SKM-1 treated with dmso at 0.1 percent for 144 hours (cell line): ENCODE data around the gene TMEM178A.
"Not testable (repeated sequence)": the region's sequence is repeated elsewhere in the genome, so short reads cannot be mapped to it uniquely, and the experiment has no call there.

ENCODE experiments used
- DNase-seq: peaks from one replicate; lab custom pipeline; 2025; ENCODE audit not compliant: unreplicated experiment; lab: John Stamatoyannopoulos, UW

Gene TMEM178A

GRCh38 chr2:39647104-39647765 lies 18.5 kb upstream of the TMEM178A start:
- DNase-seq: no peak

GRCh38 chr2:39648580-39648979 lies 17.1 kb upstream of the TMEM178A start:
- no peak for DNase-seq

GRCh38 chr2:39649511-39649910 lies 16.2 kb upstream of the TMEM178A start:
- DNase-seq: no peak

- DNase-seq: no peak
Measured at GRCh38 chr2:39650468-39650867, 15.2 kb upstream of the TMEM178A start.

- DNase-seq: not testable (repeated sequence)
Measured at GRCh38 chr2:39656215-39656614, 9.5 kb upstream of the TMEM178A start.

- DNase-seq: no peak
Measured at GRCh38 chr2:39657287-39657937, 8.3 kb upstream of the TMEM178A start.

- DNase-seq: no peak
Measured at GRCh38 chr2:39658371-39658770, 7.3 kb upstream of the TMEM178A start.

- no peak for DNase-seq
Measured at GRCh38 chr2:39659765-39660611, 5.7 kb upstream of the TMEM178A start.

- DNase-seq: no peak
Measured at GRCh38 chr2:39660612-39661236, 5.0 kb upstream of the TMEM178A start.

- no peak for DNase-seq
Measured at GRCh38 chr2:39661826-39662225, 3.9 kb upstream of the TMEM178A start.

- no peak for DNase-seq
Measured at GRCh38 chr2:39663187-39663930, 2.4 kb upstream of the TMEM178A start.

- DNase-seq: no peak
Measured at GRCh38 chr2:39664232-39664887, 1.4 kb upstream of the TMEM178A start.

GRCh38 chr2:39664888-39665591 lies 677 bp upstream of the TMEM178A start:
- no peak for DNase-seq

GRCh38 chr2:39666491-39667101 lies 879 bp downstream of the TMEM178A start:
- DNase-seq: no peak

- DNase-seq: no peak
Measured at GRCh38 chr2:39667104-39667885, 1.6 kb downstream of the TMEM178A start.

- DNase-seq: no peak
Measured at GRCh38 chr2:39667886-39668276, 2.2 kb downstream of the TMEM178A start.

- no peak for DNase-seq
Measured at GRCh38 chr2:39668576-39669080, 2.9 kb downstream of the TMEM178A start.

- DNase-seq: no peak
Measured at GRCh38 chr2:39671604-39672003, 5.9 kb downstream of the TMEM178A start.
